Measurements from ENCODE around the gene TPO.
"Not testable (repeated sequence)": the region's sequence is repeated elsewhere in the genome, so short reads cannot be mapped to it uniquely, and the experiment has no call there.

TPO gene

GRCh38 chr2:1502891-1503304, 89.6 kb downstream of the TPO start:
- DNase-seq (ENCODE audit: low spot score): no peak

GRCh38 chr2:1503471-1504310, 90.4 kb downstream of the TPO start:
- DNase-seq (ENCODE audit: low spot score): no peak

GRCh38 chr2:1504311-1504750, 91.1 kb downstream of the TPO start:
- DNase-seq (ENCODE audit: low spot score): no peak

- DNase-seq (ENCODE audit: low spot score): no peak
Observed at GRCh38 chr2:1505031-1505441, 91.8 kb downstream of the TPO start.

- no peak for DNase-seq (ENCODE audit: low spot score)
Observed at GRCh38 chr2:1509271-1510065, 96.2 kb downstream of the TPO start.

GRCh38 chr2:1510176-1510575, 96.9 kb downstream of the TPO start:
- DNase-seq (ENCODE audit: low spot score): no peak

GRCh38 chr2:1511455-1511854, 98.2 kb downstream of the TPO start:
- no peak for DNase-seq (ENCODE audit: low spot score)

- no peak for DNase-seq (ENCODE audit: low spot score)
Observed at GRCh38 chr2:1512321-1513289, 99.3 kb downstream of the TPO start.

GRCh38 chr2:1514391-1515072, 101.3 kb downstream of the TPO start:
- no peak for DNase-seq (ENCODE audit: low spot score)

GRCh38 chr2:1515073-1515430, 101.8 kb downstream of the TPO start:
- DNase-seq (ENCODE audit: low spot score): no peak

GRCh38 chr2:1515986-1516797, 102.9 kb downstream of the TPO start:
- DNase-seq (ENCODE audit: low spot score): no peak

- DNase-seq (ENCODE audit: low spot score): no peak
Observed at GRCh38 chr2:1516798-1517060, 103.5 kb downstream of the TPO start.

- not testable (repeated sequence) for DNase-seq (ENCODE audit: low spot score)
Observed at GRCh38 chr2:1517291-1517690, 104.0 kb downstream of the TPO start.

GRCh38 chr2:1517786-1518185, 104.5 kb downstream of the TPO start:
- DNase-seq (ENCODE audit: low spot score): no peak

- no peak for DNase-seq (ENCODE audit: low spot score)
Observed at GRCh38 chr2:1518331-1518803, 105.1 kb downstream of the TPO start.

- DNase-seq (ENCODE audit: low spot score): no peak
Observed at GRCh38 chr2:1518867-1519530, 105.7 kb downstream of the TPO start.

GRCh38 chr2:1521191-1521877, 108.1 kb downstream of the TPO start:
- DNase-seq (ENCODE audit: low spot score): no peak

- no peak for DNase-seq (ENCODE audit: low spot score)
Observed at GRCh38 chr2:1521878-1522830, 108.9 kb downstream of the TPO start.
